ENCODE measurements around the gene PIP4K2A. TPM values are rescaled to one million over a fixed set of nuclear protein-coding genes. Genes with fewer than 3 reads are reported as not detected.

PIP4K2A gene
- total RNA-seq, 1 experiment from 2014 or later = 21.4 TPM

DNA sequence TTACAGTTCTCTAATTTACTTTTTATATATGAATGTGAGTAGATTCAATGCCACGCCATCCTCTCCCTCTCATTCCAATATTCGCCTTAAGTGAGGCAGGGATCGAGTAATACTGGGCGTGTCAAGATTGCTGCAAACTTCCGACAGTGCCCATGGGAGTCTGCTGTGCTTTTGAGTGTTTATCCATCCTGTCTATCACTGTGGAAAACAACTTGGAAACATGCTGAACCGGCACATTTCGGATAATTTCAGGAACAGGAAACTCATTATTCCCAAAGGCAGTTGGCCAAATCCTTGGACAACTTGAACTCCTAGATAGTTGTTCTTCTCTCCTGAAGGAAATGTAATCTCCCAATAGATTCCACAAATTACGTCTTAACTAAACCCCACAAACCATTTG lies 28.5 kb downstream of the PIP4K2A start:
- Histone ChIP-seq H2AFZ (no peak overlapping the region), H3K79me2 (ENCODE audit: low read depth) (peaks cover 31% of the 10 kb centered on the region), H3K9me2 (ENCODE audit: insufficient read depth) (no peaks in the 10 kb centered on the region), H3K4me2 (no peak overlapping the region), H3K9me3 (ENCODE audit: insufficient read depth, low read depth) (no peaks in the 10 kb centered on the region), H3K4me1 (replicated peaks; ENCODE audit: insufficient read depth) (peaks cover 57% of the 10 kb centered on the region), H4K20me1 (ENCODE audit: insufficient read depth) (no peaks in the 10 kb centered on the region), H3F3A (ENCODE audit: insufficient read depth, low read depth) (peaks cover 31% of the 10 kb centered on the region), H3K36me3 (ENCODE audit: low read depth) (no peaks in the 10 kb centered on the region), H3K4me3 (no peak overlapping the region), H3K27me3 (ENCODE audit: insufficient read depth, low read depth) (no peaks in the 10 kb centered on the region), H3K27ac (no peak overlapping the region)
- no peak for TF ChIP-seq EZH2 (IDR thresholded peaks at IDR 0.05; ENCODE audit: low read depth)
- TF ChIP-seq, protein P1, sequence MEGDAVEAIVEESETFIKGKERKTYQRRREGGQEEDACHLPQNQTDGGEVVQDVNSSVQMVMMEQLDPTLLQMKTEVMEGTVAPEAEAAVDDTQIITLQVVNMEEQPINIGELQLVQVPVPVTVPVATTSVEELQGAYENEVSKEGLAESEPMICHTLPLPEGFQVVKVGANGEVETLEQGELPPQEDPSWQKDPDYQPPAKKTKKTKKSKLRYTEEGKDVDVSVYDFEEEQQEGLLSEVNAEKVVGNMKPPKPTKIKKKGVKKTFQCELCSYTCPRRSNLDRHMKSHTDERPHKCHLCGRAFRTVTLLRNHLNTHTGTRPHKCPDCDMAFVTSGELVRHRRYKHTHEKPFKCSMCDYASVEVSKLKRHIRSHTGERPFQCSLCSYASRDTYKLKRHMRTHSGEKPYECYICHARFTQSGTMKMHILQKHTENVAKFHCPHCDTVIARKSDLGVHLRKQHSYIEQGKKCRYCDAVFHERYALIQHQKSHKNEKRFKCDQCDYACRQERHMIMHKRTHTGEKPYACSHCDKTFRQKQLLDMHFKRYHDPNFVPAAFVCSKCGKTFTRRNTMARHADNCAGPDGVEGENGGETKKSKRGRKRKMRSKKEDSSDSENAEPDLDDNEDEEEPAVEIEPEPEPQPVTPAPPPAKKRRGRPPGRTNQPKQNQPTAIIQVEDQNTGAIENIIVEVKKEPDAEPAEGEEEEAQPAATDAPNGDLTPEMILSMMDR (conservative IDR thresholded peaks at IDR 0.05) = no peak
- no TSS peak for BruUV-seq (replicated peaks)
- POLR2A ChIA-PET (ENCODE audit: unreplicated experiment) = no interaction called here
- intact Hi-C loops (cut with micrococcal nuclease; ENCODE audit: unreplicated experiment) = loop anchor here (10.0 kb wide), 1 partner anchor 139 kb away; no protein-coding TSS in a partner anchor
- CTCF ChIA-PET = interaction anchor here (0.6 kb wide), 1 partner anchor 304 kb away, joined by 5 read pairs; no protein-coding TSS in a partner anchor
- no peak for DNase-seq

DNA sequence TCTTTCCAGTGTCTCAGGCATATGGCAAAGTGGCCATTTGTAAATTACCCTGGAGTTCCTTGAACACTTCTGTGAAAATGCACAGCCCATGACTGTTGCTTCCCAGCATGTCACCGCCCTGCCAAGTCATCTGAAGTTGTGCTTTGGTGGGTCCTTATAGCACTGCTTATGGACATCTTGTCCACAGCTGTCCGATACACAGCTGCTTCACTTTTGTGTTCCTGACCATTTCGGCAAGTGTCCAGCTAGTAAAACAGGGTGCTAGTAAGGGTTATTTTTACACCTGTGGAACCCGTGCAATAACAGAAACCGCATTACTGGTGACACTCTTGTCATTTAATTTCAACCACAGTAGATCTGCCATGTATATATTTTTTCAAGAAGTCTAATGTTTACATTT lies 29.7 kb downstream of the PIP4K2A start:
- no peaks in the 10 kb centered on the region for H3K9me3 ChIP-seq (ENCODE audit: insufficient read depth, low read depth)
- intact Hi-C loops (cut with micrococcal nuclease; ENCODE audit: unreplicated experiment) = loop anchor here (5.0 to 10.0 kb wide), 3 partner anchors 140 to 383 kb away; partner anchors contain the start of gene BMI1
- no peak overlapping the region for H3K4me3 ChIP-seq
- no peak overlapping the region for H3K27ac ChIP-seq
- peaks cover 36% of the 10 kb centered on the region for H3K79me2 ChIP-seq (ENCODE audit: low read depth)
- no peak for TF ChIP-seq EZH2 (IDR thresholded peaks at IDR 0.05; ENCODE audit: low read depth)
- TF ChIP-seq, protein P1 (conservative IDR thresholded peaks at IDR 0.05) = no peak
- no peaks in the 10 kb centered on the region for H3K36me3 ChIP-seq (ENCODE audit: low read depth)
- H3K4me2 ChIP-seq = no peak overlapping the region
- no peaks in the 10 kb centered on the region for H3K9me2 ChIP-seq (ENCODE audit: insufficient read depth)
- no TSS peak for BruUV-seq (replicated peaks)
- ChIA-PET POLR2A (ENCODE audit: unreplicated experiment) (no interaction called here), CTCF (no interaction called here)
- H3K27me3 ChIP-seq (ENCODE audit: insufficient read depth, low read depth) = no peaks in the 10 kb centered on the region
- DNase-seq = no peak
- H3F3A ChIP-seq (ENCODE audit: insufficient read depth, low read depth) = peaks cover 26% of the 10 kb centered on the region
- peaks cover 51% of the 10 kb centered on the region for H3K4me1 ChIP-seq (replicated peaks; ENCODE audit: insufficient read depth)
- H2AFZ ChIP-seq = no peak overlapping the region
- no peaks in the 10 kb centered on the region for H4K20me1 ChIP-seq (ENCODE audit: insufficient read depth)

DNA sequence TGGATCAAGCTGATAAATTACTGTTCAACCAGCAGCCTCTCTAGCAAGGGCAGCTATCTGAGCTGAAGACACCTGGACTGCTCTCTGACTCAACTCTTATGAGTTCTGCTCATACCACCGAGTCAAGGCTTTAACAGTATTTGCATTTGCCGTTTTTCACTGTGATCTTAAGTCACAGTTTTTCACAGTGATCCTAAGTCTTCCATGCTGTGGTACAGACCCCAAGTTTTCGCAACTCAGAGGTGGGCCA lies 31.3 kb downstream of the PIP4K2A start:
- BruUV-seq (replicated peaks) = no TSS peak
- Histone ChIP-seq H4K20me1 (ENCODE audit: insufficient read depth) (no peaks in the 10 kb centered on the region), H3K27me3 (ENCODE audit: insufficient read depth, low read depth) (no peaks in the 10 kb centered on the region), H3F3A (ENCODE audit: insufficient read depth, low read depth) (peaks cover 26% of the 10 kb centered on the region), H3K4me3 (peak overlapping the region; percentile 9; the same call in 1 of the 2 replicates), H3K4me2 (peak overlapping the region; percentile 68), H3K4me1 (replicated peaks; ENCODE audit: insufficient read depth) (peaks cover 49% of the 10 kb centered on the region), H3K79me2 (ENCODE audit: low read depth) (peaks cover 38% of the 10 kb centered on the region), H3K27ac (peak overlapping the region; percentile 78), H3K9me2 (ENCODE audit: insufficient read depth) (no peaks in the 10 kb centered on the region), H3K36me3 (ENCODE audit: low read depth) (no peaks in the 10 kb centered on the region), H3K9me3 (ENCODE audit: insufficient read depth, low read depth) (no peaks in the 10 kb centered on the region), H2AFZ (no peak overlapping the region)
- TF ChIP-seq EZH2 (IDR thresholded peaks at IDR 0.05; ENCODE audit: low read depth) = no peak
- TF ChIP-seq, protein P1 (conservative IDR thresholded peaks at IDR 0.05) = no peak
- CTCF ChIA-PET = interaction anchor here (0.7 kb wide), 1 partner anchor 108 kb away, joined by 7 read pairs; no protein-coding TSS in a partner anchor
- no peak for DNase-seq
- POLR2A ChIA-PET (ENCODE audit: unreplicated experiment) = interaction anchor here (0.7 kb wide), 1 partner anchor 24 kb away, joined by 3 read pairs; no protein-coding TSS in a partner anchor
- intact Hi-C loops (cut with micrococcal nuclease; ENCODE audit: unreplicated experiment) = loop anchor here (2.0 to 10.0 kb wide), 5 partner anchors 58 to 384 kb away; partner anchors contain the start of gene BMI1
